IPS-11a (cell line): ENCODE measurements around the gene GGTA1.
"Not testable (repeated sequence)": the region's sequence is repeated elsewhere in the genome, so short reads cannot be mapped to it uniquely, and the experiment has no call there.

Experiments used
- H3K4me3 ChIP-seq: one replicate; pipeline ENCODE4 v1.5.1; 2013; ENCODE audit warnings: low read depth, low read length, control low read depth

The GGTA1 gene

GRCh38 chr9:121463026-121463807 is 36.4 kb downstream of the GGTA1 start:
- H3K4me3 ChIP-seq: no peak overlapping the region

GRCh38 chr9:121459513-121459912 is 40.1 kb downstream of the GGTA1 start:
- H3K4me3 ChIP-seq: no peak overlapping the region

GRCh38 chr9:121458449-121458848 is 41.2 kb downstream of the GGTA1 start:
- H3K4me3 ChIP-seq: not testable (repeated sequence)

GRCh38 chr9:121455527-121456239 is 44.0 kb downstream of the GGTA1 start:
- no peak overlapping the region for H3K4me3 ChIP-seq

- no peak overlapping the region for H3K4me3 ChIP-seq
Observed at GRCh38 chr9:121454972-121455371, 44.7 kb downstream of the GGTA1 start.

- H3K4me3 ChIP-seq: no peak overlapping the region
Observed at GRCh38 chr9:121453232-121453892, 46.3 kb downstream of the GGTA1 start.

GRCh38 chr9:121452085-121452484 is 47.6 kb downstream of the GGTA1 start:
- no peak overlapping the region for H3K4me3 ChIP-seq

GRCh38 chr9:121451586-121451985 is 48.1 kb downstream of the GGTA1 start:
- H3K4me3 ChIP-seq: no peak overlapping the region

- no peak overlapping the region for H3K4me3 ChIP-seq
Observed at GRCh38 chr9:121450241-121450640, 49.4 kb downstream of the GGTA1 start.

GRCh38 chr9:121449786-121450185 is 49.9 kb downstream of the GGTA1 start:
- no peak overlapping the region for H3K4me3 ChIP-seq

- H3K4me3 ChIP-seq: no peak overlapping the region
Observed at GRCh38 chr9:121447321-121447834, 52.3 kb downstream of the GGTA1 start.

- H3K4me3 ChIP-seq: no peak overlapping the region
Observed at GRCh38 chr9:121445986-121446385, 53.7 kb downstream of the GGTA1 start.

GRCh38 chr9:121443981-121444380 is 55.7 kb downstream of the GGTA1 start:
- H3K4me3 ChIP-seq: no peak overlapping the region

GRCh38 chr9:121441165-121441564 is 58.5 kb downstream of the GGTA1 start:
- no peak overlapping the region for H3K4me3 ChIP-seq

- H3K4me3 ChIP-seq: no peak overlapping the region
Observed at GRCh38 chr9:121439711-121440664, 59.7 kb downstream of the GGTA1 start.

GRCh38 chr9:121439016-121439415 is 60.6 kb downstream of the GGTA1 start:
- H3K4me3 ChIP-seq: no peak overlapping the region

GRCh38 chr9:121437891-121438290 is 61.8 kb downstream of the GGTA1 start:
- H3K4me3 ChIP-seq: no peak overlapping the region

GRCh38 chr9:121437046-121437445 is 62.6 kb downstream of the GGTA1 start:
- H3K4me3 ChIP-seq: not testable (repeated sequence)

GRCh38 chr9:121434969-121435368 is 64.7 kb downstream of the GGTA1 start:
- H3K4me3 ChIP-seq: no peak overlapping the region

- H3K4me3 ChIP-seq: no peak overlapping the region
Observed at GRCh38 chr9:121427899-121428298, 71.7 kb downstream of the GGTA1 start.
